Measurements from ENCODE around the gene LAMTOR5. TPM values are rescaled to one million over a fixed set of nuclear protein-coding genes. Genes with fewer than 3 reads are reported as not detected.
"Not testable (repeated sequence)": the region's sequence is repeated elsewhere in the genome, so short reads cannot be mapped to it uniquely, and the experiment has no call there.

The LAMTOR5 gene
- total and polyA plus RNA-seq, 8 donors: 29.0 to 159 (median 46.4) TPM

DNA sequence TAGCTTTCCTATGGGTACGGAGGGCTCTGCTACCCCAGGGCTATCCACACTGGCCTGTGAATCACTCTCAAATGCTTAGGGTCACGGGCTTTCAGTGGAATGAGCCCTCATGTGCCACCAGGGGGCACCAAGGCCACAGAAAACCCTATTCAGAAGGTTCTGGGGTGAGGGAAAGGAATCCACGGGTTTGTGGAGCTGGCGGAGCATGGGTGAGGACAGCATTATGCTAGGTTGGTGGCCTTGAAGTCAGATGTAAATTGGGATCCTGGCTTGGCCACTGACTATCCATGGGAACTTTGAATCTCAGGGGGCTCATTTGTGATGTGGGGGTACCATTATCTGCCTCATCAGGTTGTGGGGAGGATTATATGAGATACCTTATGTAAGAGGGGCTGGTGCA lies 5.1 kb upstream of the LAMTOR5 start:
- H3K4me1 ChIP-seq: peaks cover 0 to 5% (median 0%) of the 10 kb centered on the region in 3 donors
- DNase-seq: peak in 5 of 6 donors; percentile 28 to 70 (median 57)
- no peaks in the 10 kb centered on the region for H3K27me3 ChIP-seq
- H3K9me3 ChIP-seq: no peaks in the 10 kb centered on the region
- TF ChIP-seq, protein P1, sequence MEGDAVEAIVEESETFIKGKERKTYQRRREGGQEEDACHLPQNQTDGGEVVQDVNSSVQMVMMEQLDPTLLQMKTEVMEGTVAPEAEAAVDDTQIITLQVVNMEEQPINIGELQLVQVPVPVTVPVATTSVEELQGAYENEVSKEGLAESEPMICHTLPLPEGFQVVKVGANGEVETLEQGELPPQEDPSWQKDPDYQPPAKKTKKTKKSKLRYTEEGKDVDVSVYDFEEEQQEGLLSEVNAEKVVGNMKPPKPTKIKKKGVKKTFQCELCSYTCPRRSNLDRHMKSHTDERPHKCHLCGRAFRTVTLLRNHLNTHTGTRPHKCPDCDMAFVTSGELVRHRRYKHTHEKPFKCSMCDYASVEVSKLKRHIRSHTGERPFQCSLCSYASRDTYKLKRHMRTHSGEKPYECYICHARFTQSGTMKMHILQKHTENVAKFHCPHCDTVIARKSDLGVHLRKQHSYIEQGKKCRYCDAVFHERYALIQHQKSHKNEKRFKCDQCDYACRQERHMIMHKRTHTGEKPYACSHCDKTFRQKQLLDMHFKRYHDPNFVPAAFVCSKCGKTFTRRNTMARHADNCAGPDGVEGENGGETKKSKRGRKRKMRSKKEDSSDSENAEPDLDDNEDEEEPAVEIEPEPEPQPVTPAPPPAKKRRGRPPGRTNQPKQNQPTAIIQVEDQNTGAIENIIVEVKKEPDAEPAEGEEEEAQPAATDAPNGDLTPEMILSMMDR (IDR thresholded peaks at IDR 0.05): peak; percentile 33 to 57 (median 47)
- intact Hi-C loops (cut with DNase I): loop anchor here in 1 of 3 donors (5.0 kb wide), 1 partner anchor 85 kb away; no protein-coding TSS in a partner anchor
- peak; percentile 35 to 72 (median 62) for ATAC-seq
- FAIRE-seq: no peak
- no peak overlapping the region for H3K27ac ChIP-seq
- H3K4me3 ChIP-seq: no peak overlapping the region
- WGBS, 2 donors: 30 to 41% methylated on average over 4 of the region's 4 CpGs
- no peaks in the 10 kb centered on the region for H3K36me3 ChIP-seq

DNA sequence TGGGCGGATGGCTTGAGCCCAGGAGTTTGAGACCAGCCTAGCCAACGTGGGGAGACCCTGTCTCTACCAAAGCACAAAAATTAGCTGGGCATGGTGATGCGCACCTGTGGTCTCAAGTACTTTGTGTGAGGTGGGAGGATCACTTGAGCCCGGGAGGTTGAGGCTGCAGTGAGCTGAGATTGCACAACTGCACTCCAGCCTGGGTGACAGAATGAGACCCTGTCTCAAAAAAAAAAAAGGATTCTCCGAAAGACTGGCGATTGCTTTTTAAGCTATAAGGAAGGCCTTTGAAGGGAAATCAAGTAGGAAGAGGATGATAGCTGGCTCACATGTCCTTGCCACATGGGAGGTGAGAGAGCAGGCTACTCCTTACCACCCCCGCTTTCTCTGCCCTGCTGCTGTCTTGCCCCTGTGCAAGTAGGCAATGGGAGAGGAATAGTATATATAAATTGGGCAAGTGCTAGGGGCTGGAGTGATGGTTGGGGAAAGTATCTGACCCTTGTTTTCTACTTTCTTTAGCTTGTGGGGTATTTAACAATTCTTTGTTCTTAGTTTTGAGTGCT lies 3.8 kb upstream of the LAMTOR5 start:
- no peak for FAIRE-seq
- H3K4me3 ChIP-seq: no peak overlapping the region
- peaks cover 3 to 7% (median 5%) of the 10 kb centered on the region in 3 donors for H3K4me1 ChIP-seq
- ATAC-seq: no peak
- H3K36me3 ChIP-seq: no peaks in the 10 kb centered on the region
- H3K9me3 ChIP-seq: no peaks in the 10 kb centered on the region
- DNase-seq: no peak
- TF ChIP-seq, protein P1 (IDR thresholded peaks at IDR 0.05): no peak
- no peak overlapping the region for H3K27ac ChIP-seq
- WGBS, 2 donors: 80 to 88% methylated on average over 7 of the region's 7 CpGs
- no peaks in the 10 kb centered on the region for H3K27me3 ChIP-seq
- intact Hi-C loops (cut with DNase I): loop anchor here in 1 of 3 donors (5.0 kb wide), 1 partner anchor 86 kb away; no protein-coding TSS in a partner anchor

DNA sequence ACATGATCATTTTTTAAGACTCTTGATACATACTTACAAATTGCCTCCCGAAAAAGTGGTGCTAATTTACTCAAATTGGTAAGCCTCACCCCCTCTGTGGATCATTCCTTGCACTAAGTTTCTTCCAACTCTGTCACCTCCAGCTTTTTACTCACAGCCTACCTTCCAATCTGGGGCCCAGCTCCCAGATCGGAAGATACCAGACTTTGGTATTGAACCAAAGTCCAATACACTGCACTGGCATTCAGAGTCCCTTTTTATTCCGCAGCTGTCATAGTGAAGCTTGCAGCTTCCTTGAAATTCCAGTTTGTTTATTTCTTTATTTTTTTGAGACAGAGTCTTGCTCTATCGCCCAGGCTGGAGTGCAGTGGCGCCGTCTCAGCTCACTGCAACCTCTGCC lies 1.8 kb upstream of the LAMTOR5 start:
- ATAC-seq: no peak
- no peak overlapping the region for H3K4me3 ChIP-seq

DNA sequence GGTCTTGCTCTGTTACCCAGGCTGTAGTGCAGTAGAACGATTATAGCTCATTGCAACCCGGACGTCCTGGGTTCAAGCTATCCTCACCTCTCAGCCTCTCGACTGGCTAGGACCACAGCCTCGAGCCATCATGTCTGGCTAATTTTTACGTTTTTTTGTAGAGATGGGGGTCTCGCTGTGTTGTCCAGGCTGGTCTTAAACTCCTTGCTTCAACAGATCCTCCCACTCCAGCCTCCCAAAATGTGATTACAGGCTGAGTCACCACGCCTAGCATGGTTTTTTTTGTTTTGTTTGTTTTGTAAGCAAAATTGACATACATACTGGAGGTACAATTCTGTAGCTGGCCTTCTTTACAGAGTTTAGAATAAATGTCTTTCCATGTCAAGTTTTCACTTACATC lies 994 bp upstream of the LAMTOR5 start:
- peaks cover 9 to 12% (median 12%) of the 10 kb centered on the region in 3 donors for H3K4me1 ChIP-seq
- DNase-seq (no peak), ATAC-seq (no peak), FAIRE-seq (no peak)
- H3K4me3 ChIP-seq: peak overlapping the region in 2 of 4 donors; percentile 75 to 97
- no peaks in the 10 kb centered on the region for H3K27me3 ChIP-seq
- peaks cover 3 to 21% (median 8%) of the 10 kb centered on the region in 3 donors for H3K36me3 ChIP-seq
- H3K9me3 ChIP-seq: no peaks in the 10 kb centered on the region
- intact Hi-C loops (cut with DNase I): no loop called here
- TF ChIP-seq, protein P1 (IDR thresholded peaks at IDR 0.05): no peak
- WGBS, 2 donors: 81 to 91% methylated on average over 8 of the region's 8 CpGs
- H3K27ac ChIP-seq: no peak overlapping the region

More for the DNA sequence above, 1.8 kb upstream of the LAMTOR5 start:
- Histone ChIP-seq H3K9me3 (no peaks in the 10 kb centered on the region), H3K36me3 (peaks cover 0 to 12% (median 4%) of the 10 kb centered on the region in 3 donors), H3K4me1 (peaks cover 9 to 12% (median 12%) of the 10 kb centered on the region in 3 donors), H3K27ac (no peak overlapping the region), H3K27me3 (no peaks in the 10 kb centered on the region)
- intact Hi-C loops (cut with DNase I): no loop called here
- 94 to 97% methylated on average over 6 of the region's 6 CpGs for WGBS, 2 donors
- FAIRE-seq (no peak), DNase-seq (no peak)
- TF ChIP-seq, protein P1 (IDR thresholded peaks at IDR 0.05): no peak

DNA sequence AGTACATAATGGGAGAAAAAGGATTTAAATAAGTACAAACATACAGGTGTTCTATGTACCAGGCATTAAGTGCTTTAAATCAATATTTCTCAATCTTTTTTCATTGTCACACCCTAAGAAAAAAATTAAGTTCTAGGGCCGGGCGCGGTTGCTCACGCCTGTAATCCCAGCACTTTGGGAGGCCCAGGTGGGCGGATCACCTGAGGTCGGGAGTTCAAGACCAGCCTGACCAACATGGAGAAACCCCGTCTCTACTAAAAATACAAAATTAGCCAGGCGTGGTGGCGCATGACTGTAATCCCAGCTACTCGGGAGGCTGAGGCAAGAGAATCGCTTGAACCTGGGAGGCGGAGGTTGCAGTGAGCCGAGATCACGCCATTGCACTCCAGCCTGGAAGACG lies 1.1 kb downstream of the LAMTOR5 start:
- FAIRE-seq; ATAC-seq; H3K27me3 ChIP-seq; intact Hi-C loops (cut with DNase I); DNase-seq; H3K9me3 ChIP-seq: not testable (repeated sequence)
- peak overlapping the region in 1 of 4 donors; percentile 88 for H3K27ac ChIP-seq
- WGBS, 2 donors: 54 to 65% methylated on average over 15 of the region's 15 CpGs
- peak overlapping the region; percentile 65 to 97 (median 81) for H3K4me3 ChIP-seq
- peaks cover 9 to 12% (median 12%) of the 10 kb centered on the region in 3 donors for H3K4me1 ChIP-seq
- H3K36me3 ChIP-seq: peaks cover 3 to 40% (median 24%) of the 10 kb centered on the region in 3 donors

All from pancreas (tissue), 10 donors.